Measurements from ENCODE around the gene NT5C2.

NT5C2 gene

GRCh38 chr10:103193107-103193819 lies at the start of gene NT5C2:
Gene NT5C2 (minus strand): TSS chr10:103193272. CDS start chr10:103174958, 18,314 bp downstream.
- Mint-ChIP-seq H3K9me3 (no peaks in the 10 kb centered on the region), H3K27me3 (ENCODE audit: low read depth, poor library complexity) (no peaks in the 10 kb centered on the region), H3K4me3 (peak within 1 kb of the TSS; percentile 99), H3K36me3 (ENCODE audit: low read depth) (peaks cover 13% of the 10 kb centered on the region), H3K4me1 (peaks cover 54% of the 10 kb centered on the region), H3K27ac (peak within 1 kb of the TSS; percentile 100)
- no peak for TF ChIP-seq CTCF (IDR thresholded peaks at IDR 0.05)
- peak; percentile 84 for DNase-seq

GRCh38 chr10:103241262-103242011 lies 48.4 kb upstream of the NT5C2 start:
- TF ChIP-seq CTCF (IDR thresholded peaks at IDR 0.05) = no peak
- Mint-ChIP-seq H3K4me3 (no peak overlapping the region), H3K4me1 (peaks cover 13% of the 10 kb centered on the region), H3K27ac (no peak overlapping the region), H3K36me3 (ENCODE audit: low read depth) (no peaks in the 10 kb centered on the region), H3K27me3 (ENCODE audit: low read depth, poor library complexity) (peaks cover 10% of the 10 kb centered on the region), H3K9me3 (peaks cover 4% of the 10 kb centered on the region)
- no peak for DNase-seq

- no peak for DNase-seq
- peaks cover 13% of the 10 kb centered on the region for H3K4me1 Mint-ChIP-seq
- no peak overlapping the region for H3K4me3 Mint-ChIP-seq
- no peak for TF ChIP-seq CTCF (IDR thresholded peaks at IDR 0.05)
- H3K36me3 Mint-ChIP-seq (ENCODE audit: low read depth) = no peaks in the 10 kb centered on the region
- H3K27ac Mint-ChIP-seq = peak overlapping the region; percentile 68
- no peaks in the 10 kb centered on the region for H3K27me3 Mint-ChIP-seq (ENCODE audit: low read depth, poor library complexity)
- peaks cover 13% of the 10 kb centered on the region for H3K9me3 Mint-ChIP-seq
These were observed 45.6 kb upstream of the NT5C2 start for GRCh38 chr10:103238506-103239252.

GRCh38 chr10:103235775-103236174 lies 42.7 kb upstream of the NT5C2 start:
- no peak for DNase-seq
- no peak overlapping the region for H3K27ac Mint-ChIP-seq
- H3K4me3 Mint-ChIP-seq = no peak overlapping the region
- H3K36me3 Mint-ChIP-seq (ENCODE audit: low read depth) = no peaks in the 10 kb centered on the region
- peaks cover 6% of the 10 kb centered on the region for H3K4me1 Mint-ChIP-seq
- H3K9me3 Mint-ChIP-seq = peaks cover 13% of the 10 kb centered on the region
- no peak for TF ChIP-seq CTCF (IDR thresholded peaks at IDR 0.05)
- H3K27me3 Mint-ChIP-seq (ENCODE audit: low read depth, poor library complexity) = no peaks in the 10 kb centered on the region

GRCh38 chr10:103232772-103233488 lies 39.9 kb upstream of the NT5C2 start:
- H3K9me3 Mint-ChIP-seq = peaks cover 13% of the 10 kb centered on the region
- no peak overlapping the region for H3K27ac Mint-ChIP-seq
- H3K36me3 Mint-ChIP-seq (ENCODE audit: low read depth) = no peaks in the 10 kb centered on the region
- DNase-seq = no peak
- H3K4me1 Mint-ChIP-seq = no peaks in the 10 kb centered on the region
- peaks cover 3% of the 10 kb centered on the region for H3K27me3 Mint-ChIP-seq (ENCODE audit: low read depth, poor library complexity)
- H3K4me3 Mint-ChIP-seq = no peak overlapping the region
- no peak for TF ChIP-seq CTCF (IDR thresholded peaks at IDR 0.05)

All from nephron progenitor cell (in vitro differentiated cells).